H1 (cell line): ENCODE measurements around the gene ASL. TPM values are rescaled to one million over a fixed set of nuclear protein-coding genes. Genes with fewer than 3 reads are reported as not detected.

Source experiments
- CTCF ChIA-PET: fragments of 300-600 bp; sonication (Branson Sonifier 250); formaldehyde crosslinking; loops from one replicate; lab custom pipeline; 2021; ENCODE audit not compliant: partially characterized antibody; lab: Charles Lee
- POLR2A ChIA-PET: fragments of 300-600 bp; sonication (Branson Sonifier 250); formaldehyde crosslinking; loops from one replicate; lab custom pipeline; 2021; ENCODE audit warnings: inconsistent platforms; ENCODE audit not compliant: partially characterized antibody; lab: Charles Lee
- DNase-seq, 2 experiments: peaks; one replicate each; pipeline versions ENCODE4 v3.0.0 to v3.0.0-alpha.2; 2010 to 2022; ENCODE audit warnings: low spot score in 2 of 2, low read depth in 1 of 2, mixed read lengths in 1 of 2
- FAIRE-seq: peaks from 2 replicates; lab custom pipeline; 2011; peaks lifted over from hg19 to GRCh38; lab: Jason Lieb, UNC
- H2AFZ ChIP-seq: 2 replicates; pipeline ENCODE4 v1.8.1; 2012; ENCODE audit warnings: low read length, inconsistent platforms
- H2AK5ac ChIP-seq: 2 replicates; pipeline ENCODE4 v1.6.1; 2013; ENCODE audit warnings: low read depth, low read length
- H2BK120ac ChIP-seq: replicated peaks from 2 replicates; pipeline ENCODE3; 2013; ENCODE audit warnings: low read depth, low read length, inconsistent platforms
- H2BK12ac ChIP-seq: 2 replicates; pipeline ENCODE4 v1.6.1; 2013; ENCODE audit warnings: low read depth, low read length
- H2BK15ac ChIP-seq: 2 replicates; pipeline ENCODE4 v1.6.1; 2013; ENCODE audit warnings: low read length
- H2BK20ac ChIP-seq: 2 replicates; pipeline ENCODE4 v1.6.1; 2013; ENCODE audit warnings: low read length
- H2BK5ac ChIP-seq: 2 replicates; pipeline ENCODE4 v1.6.1; 2013; ENCODE audit warnings: low read depth, low read length
- H3K14ac ChIP-seq: 2 replicates; pipeline ENCODE4 v1.6.1; 2013; ENCODE audit warnings: inconsistent platforms; ENCODE audit not compliant: insufficient read length
- H3K18ac ChIP-seq: 2 replicates; pipeline ENCODE4 v1.6.1; 2013; ENCODE audit warnings: low read length; ENCODE audit errors: extremely low read depth
- H3K23ac ChIP-seq: 2 replicates; pipeline ENCODE4 v1.6.1; 2013; ENCODE audit warnings: inconsistent platforms; ENCODE audit not compliant: insufficient read length
- H3K23me2 ChIP-seq: 2 replicates; pipeline ENCODE4 v1.6.1; 2013; ENCODE audit warnings: low read depth, low read length
- H3K27ac ChIP-seq: 2 replicates; pipeline ENCODE4 v1.6.1; 2011; ENCODE audit warnings: low read depth, low read length, inconsistent platforms
- H3K27me3 ChIP-seq, 4 experiments: replicated peaks in 1 of 4; 1 replicate in 1 of 4; 2 replicates in 3 of 4; pipeline versions ENCODE4 v1.6.1 to v1.8.1; 2011 to 2013; ENCODE audit warnings: low read length in 3 of 4, mild to moderate bottlenecking in 3 of 4, inconsistent platforms in 2 of 4, mixed read lengths in 2 of 4, moderate library complexity in 1 of 4; ENCODE audit not compliant: control insufficient read depth in 3 of 4, insufficient read depth in 3 of 4; ENCODE audit errors: extremely low read depth in 1 of 4
- H3K36me3 ChIP-seq, 4 experiments: 2 replicates each; pipeline versions ENCODE4 v1.6.1 to v1.8.1; 2011 to 2013; ENCODE audit warnings: mild to moderate bottlenecking in 4 of 4, low read length in 3 of 4, moderate library complexity in 2 of 4, control low read depth in 1 of 4, inconsistent platforms in 1 of 4; ENCODE audit not compliant: insufficient read depth in 4 of 4, control insufficient read depth in 2 of 4
- H3K4ac ChIP-seq: replicated peaks from 2 replicates; pipeline ENCODE3; 2013; ENCODE audit warnings: low read length, low read depth, mixed read lengths, inconsistent platforms; ENCODE audit not compliant: insufficient read length
- H3K4me1 ChIP-seq, 4 experiments: replicated peaks in 1 of 4; 1 replicate in 1 of 4; 2 replicates in 3 of 4; pipeline versions ENCODE4 v1.6.1 to v1.8.1; 2011 to 2013; ENCODE audit warnings: low read length in 3 of 4, inconsistent platforms in 2 of 4, mixed read lengths in 1 of 4; ENCODE audit not compliant: insufficient read depth in 4 of 4, control insufficient read depth in 3 of 4
- H3K4me2 ChIP-seq, 2 experiments: 2 replicates each; pipeline versions ENCODE4 v1.6.1 to v1.8.1; 2011 to 2013; ENCODE audit warnings: low read depth in 2 of 2, low read length in 2 of 2, control low read depth in 1 of 2, inconsistent platforms in 1 of 2, mild to moderate bottlenecking in 1 of 2; ENCODE audit not compliant: insufficient read depth in 1 of 2
- H3K4me3 ChIP-seq, 4 experiments: fragments of 200-600, 300-600 bp in 1 of 4; sonication (generic), shearing (Covaris generic), sonication (Bioruptor Twin) in 1 of 4; 2 replicates each; pipeline versions ENCODE4 v1.5.1 to v1.8.1; 2011 to 2016; ENCODE audit warnings: low read length in 4 of 4, low read depth in 3 of 4, control low read depth in 2 of 4, inconsistent platforms in 2 of 4, mild to moderate bottlenecking in 2 of 4, mixed read lengths in 1 of 4, moderate library complexity in 1 of 4; ENCODE audit not compliant: insufficient read depth in 2 of 4; ENCODE audit errors: extremely low read depth in 1 of 4
- H3K56ac ChIP-seq: replicated peaks from 2 replicates; pipeline ENCODE3; 2013; ENCODE audit warnings: low read depth, mild to moderate bottlenecking, mixed read lengths, low read length, inconsistent platforms; ENCODE audit not compliant: insufficient read length
- H3K79me1 ChIP-seq: 2 replicates; pipeline ENCODE4 v1.6.1; 2013; ENCODE audit warnings: low read depth, low read length, control low read depth
- H3K79me2 ChIP-seq, 2 experiments: 2 replicates each; pipeline versions ENCODE4 v1.6.1 to v1.8.1; 2012 to 2013; ENCODE audit warnings: low read length in 2 of 2, mild to moderate bottlenecking in 2 of 2, inconsistent platforms in 1 of 2; ENCODE audit not compliant: insufficient read depth in 2 of 2, control insufficient read depth in 1 of 2
- H3K9ac ChIP-seq, 4 experiments: replicated peaks in 1 of 4; 1 replicate in 1 of 4; 2 replicates in 3 of 4; pipeline versions ENCODE4 v1.6.1 to v1.8.1; 2011 to 2013; ENCODE audit warnings: low read depth in 3 of 4, low read length in 3 of 4, control low read depth in 2 of 4, mild to moderate bottlenecking in 2 of 4, moderate library complexity in 2 of 4, inconsistent platforms in 1 of 4; ENCODE audit errors: extremely low read depth in 1 of 4
- H3K9me3 ChIP-seq, 2 experiments: 2 replicates each; pipeline versions ENCODE4 v1.6.1 to v1.8.1; 2012 to 2013; ENCODE audit warnings: mild to moderate bottlenecking in 2 of 2, moderate library complexity in 2 of 2, control low read depth in 1 of 2, inconsistent platforms in 1 of 2, low read depth in 1 of 2, low read length in 1 of 2, mixed read lengths in 1 of 2; ENCODE audit not compliant: insufficient read depth in 2 of 2
- H4K20me1 ChIP-seq, 2 experiments: replicated peaks in 1 of 2; 2 replicates each; pipeline versions ENCODE3 to v1.8.1; 2011 to 2013; ENCODE audit warnings: inconsistent platforms in 2 of 2, low read length in 2 of 2, mild to moderate bottlenecking in 1 of 2; ENCODE audit not compliant: insufficient read depth in 2 of 2, control insufficient read depth in 1 of 2
- H4K5ac ChIP-seq: 2 replicates; pipeline ENCODE4 v1.6.1; 2013; ENCODE audit warnings: low read length, low read depth, mixed read lengths, inconsistent platforms; ENCODE audit not compliant: insufficient read length
- H4K8ac ChIP-seq: 2 replicates; pipeline ENCODE4 v1.8.0; 2013; ENCODE audit warnings: mild to moderate bottlenecking, moderate library complexity, low read length, inconsistent platforms; ENCODE audit not compliant: insufficient read depth; ENCODE audit errors: extremely low read depth
- H4K91ac ChIP-seq: replicated peaks from 2 replicates; pipeline ENCODE3; 2013; ENCODE audit warnings: low read length, mixed read lengths, inconsistent platforms; ENCODE audit not compliant: insufficient read length
- CHD2 ChIP-seq: IDR thresholded peaks from 2 replicates; pipeline ENCODE4 v1.6.1; 2012; ENCODE audit warnings: low read length, improper control_type of control experiment
- RFX5 ChIP-seq: IDR thresholded peaks from 2 replicates; pipeline ENCODE4 v1.6.1; 2011; ENCODE audit warnings: low read depth, low read length, improper control_type of control experiment, borderline replicate concordance
- SIRT6 ChIP-seq: IDR thresholded peaks from one replicate; pipeline ENCODE4 v1.7.1; 2012; ENCODE audit warnings: low read length, inconsistent platforms
- SUZ12 ChIP-seq: fragments of 200-600 bp; sonication (generic); IDR thresholded peaks from 2 replicates; pipeline ENCODE4 v1.6.1; 2012; ENCODE audit warnings: mild to moderate bottlenecking, inconsistent platforms, low read length, moderate library complexity, mixed read lengths
- WGBS, 2 experiments: shearing (Covaris generic) in 1 of 2; methylation state at CpG; one replicate each; pipeline versions ENCODE4 v1.1.6 to v1.1.7; 2013 to 2015; ENCODE audit warnings: low lambda C conversion rate in 2 of 2, mixed read lengths in 2 of 2, inconsistent platforms in 1 of 2, low coverage in 1 of 2, missing lambda C conversion rate in 1 of 2; ENCODE audit not compliant: insufficient replicate concordance in 2 of 2, insufficient coverage in 1 of 2, insufficient read length in 1 of 2; ENCODE audit errors: extremely low coverage in 1 of 2, missing lambda C conversion rate in 1 of 2; 5-methylcytosine and 5-hydroxymethylcytosine counted together
- polyA plus RNA-seq, 7 experiments: library from polyadenylated mRNA; depleted of rRNA in 3 of 7; stranded (reverse) in 5 of 7; unstranded in 2 of 7; fragments of >200 nt in 5 of 7; fragments of 200-250 nt in 2 of 7; gene quantifications; 1 replicate in 5 of 7; 2 replicates in 1 of 7; 4 replicates in 1 of 7; pipeline versions ENCODE4 v1.2.1 to v1.2.3, GENCODE V29; 2011 to 2013; ENCODE audit warnings: missing spikeins in 2 of 7, mixed read lengths in 2 of 7
- total RNA-seq: library from RNA; stranded (reverse); fragmentation: NEBNext Ultra II Directional; extraction: Animal tissue kit (Norgen Biotek cat#: 25700); gene quantifications from 2 replicates; pipeline ENCODE4 v1.2.1, GENCODE V29; 2021

The ASL gene
- total and polyA plus RNA-seq, 2 of the 8 experiments (the other 6 are each of a cell fraction or from before 2014, with no cell fraction given), result 23.3 to 35.3 TPM

DNA sequence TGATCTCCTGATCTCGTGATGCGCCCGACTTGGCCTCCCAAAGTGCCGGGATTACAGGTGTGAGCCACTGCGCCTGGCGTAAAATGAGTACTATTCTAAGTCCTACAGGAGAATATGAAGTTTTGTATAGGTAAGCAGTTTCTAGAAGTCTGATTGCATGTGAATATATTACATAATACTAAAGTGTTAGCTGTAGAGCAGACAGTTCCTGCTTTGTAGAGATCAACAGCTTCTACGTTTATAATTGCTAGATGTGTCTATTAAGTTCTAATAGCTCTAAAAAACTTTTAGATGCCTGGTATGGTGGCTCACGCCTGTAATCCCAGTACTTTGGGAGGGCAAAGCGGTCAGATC is 47.5 kb downstream of the ASL start:
- H3K9me3 ChIP-seq, result no peaks in the 10 kb centered on the region
- H3K23ac ChIP-seq, result no peak overlapping the region
- CTCF ChIA-PET, result interaction anchor here (0.8 to 1.3 kb wide), 3 partner anchors 9 to 17 kb away, joined by 3 to 4 read pairs (median 3); no protein-coding TSS in a partner anchor
- WGBS, 2 experiments, result 91% methylated on average over 9 of the region's 9 CpGs; no CpG with 5 or more reads in 1 of the 2 experiments
- H2BK15ac ChIP-seq, result no peak overlapping the region
- H4K20me1 ChIP-seq, result peaks cover 0 to 3% of the 10 kb centered on the region in 2 experiments
- no peak overlapping the region for H2AFZ ChIP-seq
- no peak overlapping the region for H4K91ac ChIP-seq
- H3K79me2 ChIP-seq, result peaks cover 0 to 81% of the 10 kb centered on the region in 2 experiments; a peak in 2 of 4 replicates
- no peak overlapping the region for H3K27ac ChIP-seq
- peaks cover 0 to 2% (median 0%) of the 10 kb centered on the region in 4 experiments; a peak in 1 of 7 replicates for H3K4me1 ChIP-seq
- H3K56ac ChIP-seq, result no peak overlapping the region
- no peaks in the 10 kb centered on the region for H3K27me3 ChIP-seq
- no peak overlapping the region for H4K5ac ChIP-seq
- no peak overlapping the region for H3K4me2 ChIP-seq
- no peak overlapping the region for H2AK5ac ChIP-seq
- no peak overlapping the region for H4K8ac ChIP-seq
- FAIRE-seq, result no peak
- TF ChIP-seq RFX5, result no peak
- TF ChIP-seq CHD2, result no peak
- TF ChIP-seq SUZ12, result no peak
- TF ChIP-seq SIRT6, result no peak
- TF ChIP-seq, all 59 proteins: peak for 0
- Histone ChIP-seq H3K9ac (no peak overlapping the region), H3K18ac (no peak overlapping the region), H3K36me3 (no peaks in the 10 kb centered on the region), H3K23me2 (no peaks in the 10 kb centered on the region), H2BK20ac (no peak overlapping the region), H3K4ac (no peak overlapping the region), H2BK12ac (no peak overlapping the region), H2BK5ac (no peak overlapping the region), H2BK120ac (no peak overlapping the region), H3K14ac (no peak overlapping the region), H3K4me3 (no peak overlapping the region), H3K79me1 (no peaks in the 10 kb centered on the region; the same call in 1 of the 2 replicates)
- POLR2A ChIA-PET, result interaction anchor here (0.6 to 1.3 kb wide), 3 partner anchors 82 to 420 kb away, joined by 3 to 5 read pairs (median 4); no protein-coding TSS in a partner anchor
- no peak for DNase-seq
